ENCODE data around the gene CHMP6.

DNA sequence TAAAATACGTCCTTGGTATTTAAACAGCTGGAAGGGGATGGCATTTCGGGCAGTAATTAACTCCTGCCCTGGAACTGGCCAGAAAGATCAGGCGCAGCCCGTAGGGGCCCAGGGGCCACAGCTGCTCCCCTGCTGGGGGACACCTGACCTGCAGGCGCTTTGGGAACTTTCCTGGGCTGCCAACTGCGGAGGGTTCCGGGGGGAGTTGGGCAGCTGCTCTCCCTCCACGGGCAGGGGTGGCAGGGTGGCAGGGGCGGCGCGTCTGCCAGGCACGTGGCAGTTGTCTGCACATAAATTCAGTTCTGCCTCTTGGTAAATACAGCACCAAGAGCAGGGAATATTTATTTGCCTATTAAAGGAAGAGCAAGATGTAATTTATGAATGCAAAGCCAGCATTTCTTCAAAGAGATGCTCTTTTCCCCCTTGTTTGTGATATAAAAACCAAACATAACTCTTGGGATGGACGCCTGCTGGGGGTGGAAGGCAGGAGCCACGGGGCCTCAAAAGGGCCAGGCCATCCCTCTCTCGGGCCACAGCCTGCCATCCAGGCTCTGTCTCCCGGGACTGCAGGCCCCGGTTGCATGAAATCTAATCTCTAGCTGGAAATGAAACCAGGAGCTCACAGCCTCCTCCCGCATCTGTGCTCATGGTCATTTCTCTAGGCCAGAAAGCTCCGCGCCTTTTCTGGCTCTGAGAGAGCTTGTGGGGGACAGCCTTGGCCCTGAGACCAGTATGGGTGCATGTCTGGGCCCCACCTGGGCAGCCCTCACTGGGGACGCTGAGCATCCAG, 29.9 kb upstream of the CHMP6 start:
- TF ChIP-seq, protein P1, sequence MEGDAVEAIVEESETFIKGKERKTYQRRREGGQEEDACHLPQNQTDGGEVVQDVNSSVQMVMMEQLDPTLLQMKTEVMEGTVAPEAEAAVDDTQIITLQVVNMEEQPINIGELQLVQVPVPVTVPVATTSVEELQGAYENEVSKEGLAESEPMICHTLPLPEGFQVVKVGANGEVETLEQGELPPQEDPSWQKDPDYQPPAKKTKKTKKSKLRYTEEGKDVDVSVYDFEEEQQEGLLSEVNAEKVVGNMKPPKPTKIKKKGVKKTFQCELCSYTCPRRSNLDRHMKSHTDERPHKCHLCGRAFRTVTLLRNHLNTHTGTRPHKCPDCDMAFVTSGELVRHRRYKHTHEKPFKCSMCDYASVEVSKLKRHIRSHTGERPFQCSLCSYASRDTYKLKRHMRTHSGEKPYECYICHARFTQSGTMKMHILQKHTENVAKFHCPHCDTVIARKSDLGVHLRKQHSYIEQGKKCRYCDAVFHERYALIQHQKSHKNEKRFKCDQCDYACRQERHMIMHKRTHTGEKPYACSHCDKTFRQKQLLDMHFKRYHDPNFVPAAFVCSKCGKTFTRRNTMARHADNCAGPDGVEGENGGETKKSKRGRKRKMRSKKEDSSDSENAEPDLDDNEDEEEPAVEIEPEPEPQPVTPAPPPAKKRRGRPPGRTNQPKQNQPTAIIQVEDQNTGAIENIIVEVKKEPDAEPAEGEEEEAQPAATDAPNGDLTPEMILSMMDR (IDR thresholded peaks at IDR 0.05), result no peak
- TF ChIP-seq ZFX (IDR thresholded peaks at IDR 0.05; ENCODE audit: borderline replicate concordance), result no peak

Measured in 22Rv1 (cell line).